ENCODE data around the gene JADE2.
A peak's percentile ranks its signal among the peaks of the same experiment; 100 is the strongest.

The JADE2 gene

DNA sequence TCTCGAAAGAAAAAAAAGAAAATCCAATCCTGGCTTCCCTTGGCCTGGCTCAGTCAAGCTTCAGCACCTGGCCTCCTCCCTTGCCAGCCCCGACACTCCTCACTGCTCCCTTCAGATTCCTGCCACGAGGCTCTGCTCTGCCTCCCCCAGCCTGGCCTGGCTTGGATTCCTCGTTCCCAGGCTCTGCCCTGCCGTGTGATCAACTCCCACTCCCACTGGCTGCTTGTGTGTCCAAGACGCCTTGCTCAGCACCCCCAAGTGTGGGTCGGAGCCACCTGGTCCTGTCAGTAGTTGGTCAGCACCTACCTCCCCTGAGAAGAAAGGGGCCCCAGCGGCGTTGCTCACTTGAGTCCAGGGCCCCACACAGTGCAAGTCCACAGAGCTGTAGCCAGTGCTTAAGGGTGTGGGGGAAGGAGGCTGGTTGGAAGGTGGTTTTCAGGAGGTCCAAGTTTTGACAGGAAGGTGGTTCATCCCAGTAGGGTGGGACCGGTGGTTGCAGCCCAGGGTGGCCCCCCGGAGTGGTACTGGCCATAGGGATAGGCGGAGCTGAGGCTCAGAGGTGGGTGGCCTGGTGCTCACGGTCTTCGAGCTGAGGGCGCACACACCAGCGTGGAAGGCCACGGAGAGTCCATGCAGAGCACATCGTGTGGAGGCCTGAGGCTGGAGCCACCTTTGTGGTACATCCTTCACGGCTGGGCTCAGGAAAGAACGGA is 46.4 kb downstream of the JADE2 start:
- no peak for DNase-seq

DNA sequence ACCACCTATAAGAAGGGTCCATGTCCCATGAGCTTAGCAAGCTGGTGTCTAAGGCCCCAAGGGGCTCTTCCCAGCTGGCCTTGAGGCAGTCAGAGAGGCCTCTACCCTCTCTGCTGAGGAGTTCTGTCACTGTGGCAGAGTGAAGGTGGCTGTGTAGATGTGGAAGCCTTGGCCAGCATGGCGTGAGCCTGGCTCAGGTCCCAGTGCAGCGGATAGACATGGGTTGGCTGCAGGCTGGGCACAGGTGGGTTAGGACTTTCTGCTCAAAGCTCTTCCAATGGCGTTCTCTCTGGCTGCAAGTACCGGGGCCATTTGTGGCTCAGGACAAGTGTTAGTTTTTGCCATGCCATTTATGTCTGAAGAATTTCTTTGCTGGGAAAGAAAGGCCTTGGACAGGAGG is 47.3 kb downstream of the JADE2 start:
- no peak for DNase-seq

DNA sequence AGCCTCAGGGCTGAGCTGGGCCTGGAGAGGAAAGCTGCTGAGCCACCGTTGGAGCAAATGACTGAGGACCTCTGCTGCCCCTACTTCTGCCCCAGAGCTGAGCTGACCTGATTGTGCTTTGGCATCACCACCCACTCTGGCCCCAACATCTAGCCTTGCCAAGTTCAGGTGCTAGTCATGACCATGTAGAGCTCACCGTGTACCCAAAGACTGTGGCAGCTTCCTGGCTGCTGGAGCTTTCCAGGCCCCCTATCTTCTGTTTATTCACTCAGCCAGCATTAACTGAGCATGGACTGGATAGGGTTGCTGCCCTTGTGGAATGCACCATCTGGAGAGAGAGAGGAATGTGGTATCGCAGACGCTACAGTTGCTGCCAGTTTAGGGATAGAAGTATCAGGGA is 49.1 kb downstream of the JADE2 start:
- no peak for DNase-seq

DNA sequence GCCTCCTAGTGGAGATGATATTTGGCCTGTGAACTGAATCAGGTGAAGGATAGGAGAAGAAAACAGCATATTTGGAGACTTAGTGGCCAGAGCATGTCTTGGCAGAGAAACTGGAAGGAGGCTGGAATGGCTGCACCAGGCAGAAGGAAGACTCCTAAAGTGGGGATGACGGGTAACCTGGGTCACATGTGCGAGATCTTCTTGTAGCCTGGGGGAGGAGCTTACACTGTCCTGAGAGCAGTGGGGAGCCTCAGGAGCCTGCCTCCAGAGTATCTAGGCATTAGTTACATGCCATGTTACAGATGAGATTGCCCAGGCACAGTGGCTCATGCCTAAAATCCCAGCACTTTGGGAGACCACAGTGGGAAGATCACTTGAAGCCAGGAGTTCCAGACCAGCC is 49.8 kb downstream of the JADE2 start:
- DNase-seq = no peak

DNA sequence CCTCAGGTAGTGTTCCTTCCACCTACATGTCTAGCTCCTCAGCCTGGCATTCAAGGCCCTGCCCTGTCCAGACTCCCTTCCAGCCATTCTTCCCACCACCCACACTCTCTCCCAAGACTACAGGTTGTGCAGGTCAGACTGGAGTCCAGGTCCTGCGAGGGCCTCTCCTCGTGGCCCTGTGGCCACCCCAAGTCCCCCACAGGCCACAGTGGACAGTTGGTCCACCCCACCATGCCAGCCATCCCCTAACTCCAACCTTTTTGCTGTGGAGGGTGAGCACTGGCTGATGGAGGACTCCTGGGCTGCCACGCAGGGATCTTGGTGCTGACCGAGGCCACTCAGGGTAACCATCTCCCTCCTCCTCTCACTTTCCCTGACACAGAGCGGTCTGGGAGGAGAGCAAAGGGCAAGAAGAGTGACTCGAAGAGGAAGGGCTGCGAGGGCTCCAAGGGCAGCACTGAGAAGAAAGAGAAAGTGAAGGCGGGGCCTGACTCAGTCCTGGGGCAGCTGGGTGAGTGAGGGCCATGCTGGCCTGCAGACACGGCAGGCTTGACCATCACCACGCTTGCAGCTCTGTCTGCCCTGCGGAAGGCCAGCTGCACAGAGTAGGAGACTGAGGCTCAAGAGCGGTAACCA is 51.0 kb downstream of the JADE2 start:
- DNase-seq = no peak

DNA sequence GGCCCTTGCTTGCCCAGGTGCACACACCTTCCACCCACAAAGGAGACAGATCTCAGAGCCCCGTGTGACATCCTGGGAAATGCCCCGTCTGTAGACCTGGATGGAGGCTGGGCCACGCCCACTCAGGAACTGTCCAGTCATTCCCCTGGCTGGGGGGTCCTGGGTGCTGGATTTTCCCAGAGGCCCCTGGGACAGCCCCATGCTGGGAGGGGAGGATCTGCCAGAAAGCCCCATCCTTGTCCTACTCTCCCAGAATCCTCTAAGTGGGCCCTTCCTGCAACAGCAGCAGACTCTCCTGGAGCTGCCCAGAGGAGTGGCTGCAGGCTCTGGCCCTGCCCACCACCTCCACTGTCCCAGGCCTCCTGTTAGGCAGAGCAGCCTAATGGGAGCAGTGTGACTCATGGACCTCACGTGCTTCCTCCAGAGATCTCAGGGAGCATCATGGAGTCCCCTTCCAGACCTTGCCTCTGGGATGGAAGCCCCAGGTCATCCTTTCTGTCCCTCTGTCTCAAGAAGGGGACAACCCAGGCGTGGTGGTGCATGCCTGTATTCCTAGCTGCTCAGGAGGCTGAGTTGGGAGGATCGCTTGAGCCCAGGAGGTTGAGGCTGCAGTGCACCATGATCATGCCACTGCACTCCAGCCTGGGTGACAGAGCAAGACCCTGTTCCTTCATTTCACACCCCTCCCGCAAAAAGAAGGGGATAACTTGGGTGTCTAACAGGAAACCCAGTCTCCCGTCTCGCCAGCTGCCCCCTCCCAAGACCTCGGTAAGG is 51.7 kb downstream of the JADE2 start:
- no peak for DNase-seq

DNA sequence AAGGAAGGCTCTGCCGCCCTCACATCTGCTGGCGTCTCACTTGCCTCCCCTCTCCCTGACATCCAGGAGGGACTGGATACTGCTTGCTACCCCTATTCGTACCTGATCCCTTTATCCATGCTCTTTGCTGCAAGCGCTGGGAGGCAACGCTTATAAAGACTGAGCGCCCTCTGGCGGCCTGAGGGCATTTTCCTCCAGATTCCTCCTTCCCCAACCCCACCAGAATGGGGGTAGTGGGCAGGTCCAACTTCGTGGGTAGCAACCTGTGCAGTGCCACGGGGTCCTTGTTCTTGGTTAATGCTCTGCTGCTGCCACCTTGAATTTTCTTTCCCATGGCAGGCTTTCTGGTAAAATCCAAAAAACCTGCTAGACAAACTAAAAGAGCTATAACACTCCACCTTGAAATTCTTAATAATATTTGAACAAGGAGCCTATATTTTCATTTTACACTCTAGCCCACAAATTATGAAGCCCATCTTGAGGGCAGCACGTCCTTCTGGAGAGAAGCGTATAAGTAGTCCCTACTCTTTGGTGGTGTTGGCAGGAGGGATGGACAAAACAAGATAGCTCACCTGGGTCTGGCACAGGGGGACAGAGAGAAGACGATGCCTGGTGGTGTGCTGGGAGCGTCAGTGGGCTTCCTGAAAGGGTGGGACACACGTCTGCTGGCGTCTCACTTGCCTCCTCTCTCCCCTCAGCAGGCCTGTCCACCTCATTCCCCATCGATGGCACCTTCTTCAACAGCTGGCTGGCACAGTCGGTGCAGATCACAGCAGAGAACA is 52.5 kb downstream of the JADE2 start:
- DNase-seq = peak; percentile 29 to 73 (median 68)

DNA sequence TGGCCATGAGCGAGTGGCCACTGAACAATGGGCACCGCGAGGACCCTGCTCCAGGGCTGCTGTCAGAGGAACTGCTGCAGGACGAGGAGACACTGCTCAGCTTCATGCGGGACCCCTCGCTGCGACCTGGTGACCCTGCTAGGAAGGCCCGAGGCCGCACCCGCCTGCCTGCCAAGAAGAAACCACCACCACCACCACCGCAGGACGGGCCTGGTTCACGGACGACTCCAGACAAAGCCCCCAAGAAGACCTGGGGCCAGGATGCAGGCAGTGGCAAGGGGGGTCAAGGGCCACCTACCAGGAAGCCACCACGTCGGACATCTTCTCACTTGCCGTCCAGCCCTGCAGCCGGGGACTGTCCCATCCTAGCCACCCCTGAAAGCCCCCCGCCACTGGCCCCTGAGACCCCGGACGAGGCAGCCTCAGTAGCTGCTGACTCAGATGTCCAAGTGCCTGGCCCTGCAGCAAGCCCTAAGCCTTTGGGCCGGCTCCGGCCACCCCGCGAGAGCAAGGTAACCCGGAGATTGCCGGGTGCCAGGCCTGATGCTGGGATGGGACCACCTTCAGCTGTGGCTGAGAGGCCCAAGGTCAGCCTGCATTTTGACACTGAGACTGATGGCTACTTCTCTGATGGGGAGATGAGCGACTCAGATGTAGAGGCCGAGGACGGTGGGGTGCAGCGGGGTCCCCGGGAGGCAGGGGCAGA is 53.3 kb downstream of the JADE2 start:
- no peak for DNase-seq

DNA sequence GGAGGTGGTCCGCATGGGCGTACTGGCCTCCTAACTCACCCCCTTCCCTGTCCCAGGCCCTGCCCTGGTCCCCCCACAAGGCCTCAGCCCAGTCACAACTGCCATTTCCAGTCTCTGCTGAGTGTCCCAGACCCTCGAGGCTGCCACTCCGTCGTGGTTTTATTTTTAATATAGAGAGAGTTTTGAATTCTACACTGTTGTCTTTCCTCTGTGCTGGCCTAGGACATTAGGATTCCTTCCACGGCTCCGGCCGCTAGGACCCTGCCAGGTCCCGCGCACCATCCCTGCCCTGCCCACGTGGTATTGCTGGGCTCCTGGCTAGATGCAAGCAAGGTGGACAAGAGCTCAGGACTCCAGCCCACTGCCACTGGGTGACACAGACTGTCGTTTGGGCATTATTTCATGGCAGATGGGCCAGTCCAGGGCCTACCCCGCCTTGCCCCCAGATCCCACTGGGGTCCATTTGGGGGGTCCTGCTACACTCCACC is 53.9 kb downstream of the JADE2 start:
- DNase-seq = no peak

DNA sequence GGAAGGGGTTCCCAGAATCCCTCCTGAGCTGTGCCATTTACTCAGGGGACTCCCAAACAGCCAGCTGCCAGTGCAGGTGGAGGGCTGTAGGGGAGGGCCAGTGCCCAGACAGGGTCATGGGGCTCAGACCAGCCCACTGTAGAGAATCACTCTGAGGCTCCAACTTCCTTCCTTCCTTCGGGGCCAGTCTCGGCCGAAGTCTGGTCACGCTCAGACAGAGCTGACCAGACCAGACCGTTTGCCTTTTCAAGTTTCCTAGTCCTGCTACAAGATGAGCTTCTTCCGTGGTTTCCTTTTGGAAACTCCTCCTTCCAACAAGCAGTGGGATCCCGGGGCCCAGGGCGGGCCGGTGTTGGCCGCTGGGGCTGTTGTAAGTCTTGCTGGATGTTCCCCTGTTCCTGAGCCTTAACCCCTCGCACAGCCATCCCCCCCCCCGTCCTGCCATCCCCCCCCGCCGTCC is 54.6 kb downstream of the JADE2 start:
- no peak for DNase-seq

DNA sequence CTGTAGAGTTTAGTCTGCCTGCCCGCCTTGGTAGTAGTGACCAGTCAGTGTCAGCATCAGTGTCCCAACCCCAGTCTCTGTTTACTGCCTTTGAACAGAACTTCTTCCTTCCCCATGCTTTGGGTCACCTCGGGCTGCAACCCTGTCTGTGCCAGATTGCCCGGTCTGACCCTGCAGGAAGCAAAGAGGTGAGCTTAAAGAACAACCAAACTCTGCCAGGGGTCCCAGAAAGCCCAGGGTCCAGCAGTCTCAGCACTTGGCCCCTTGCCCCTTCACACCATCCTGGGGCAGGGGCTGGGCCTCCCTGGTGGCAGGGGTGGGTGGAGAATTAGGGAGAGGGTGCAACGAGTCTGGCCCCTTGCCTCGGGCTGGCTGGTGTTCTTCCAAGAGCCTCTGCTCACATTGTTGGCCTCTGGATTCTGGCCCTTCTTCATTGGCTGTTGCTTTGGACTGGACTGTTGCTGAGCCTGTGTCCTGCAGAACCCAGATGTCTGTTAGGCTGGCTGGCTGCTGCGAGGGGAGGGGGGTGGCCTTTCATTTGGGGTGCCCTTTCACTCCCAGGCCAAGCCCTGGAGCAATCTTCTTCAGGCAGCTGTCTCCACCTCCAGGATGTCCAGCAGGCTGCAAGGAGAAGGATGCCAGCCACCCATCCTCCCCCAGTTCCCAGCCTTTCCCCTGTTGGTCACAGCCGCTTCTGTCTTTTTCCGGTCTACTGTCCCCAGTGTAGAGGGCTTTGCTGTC is 55.9 kb downstream of the JADE2 start:
- DNase-seq = no peak

DNA sequence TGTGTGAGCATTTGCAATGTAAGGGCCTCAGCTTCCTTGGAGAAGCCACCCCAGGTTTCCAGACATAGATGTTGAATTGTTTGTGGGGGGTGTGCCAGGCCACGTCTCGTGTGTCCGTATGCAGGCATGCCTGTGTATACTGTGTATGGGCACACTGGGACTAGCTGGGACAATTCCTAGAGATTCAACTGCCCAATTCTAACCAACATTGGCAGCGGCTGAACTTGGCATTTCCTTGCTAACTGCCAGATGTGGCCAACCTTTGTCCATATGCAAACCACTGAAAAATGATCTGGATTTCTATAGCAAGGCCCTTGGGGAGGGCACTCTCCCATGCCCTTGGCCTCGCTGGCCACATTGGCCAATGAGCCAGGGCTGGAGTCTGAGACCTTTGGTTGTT is 56.8 kb downstream of the JADE2 start:
- no peak for DNase-seq

DNA sequence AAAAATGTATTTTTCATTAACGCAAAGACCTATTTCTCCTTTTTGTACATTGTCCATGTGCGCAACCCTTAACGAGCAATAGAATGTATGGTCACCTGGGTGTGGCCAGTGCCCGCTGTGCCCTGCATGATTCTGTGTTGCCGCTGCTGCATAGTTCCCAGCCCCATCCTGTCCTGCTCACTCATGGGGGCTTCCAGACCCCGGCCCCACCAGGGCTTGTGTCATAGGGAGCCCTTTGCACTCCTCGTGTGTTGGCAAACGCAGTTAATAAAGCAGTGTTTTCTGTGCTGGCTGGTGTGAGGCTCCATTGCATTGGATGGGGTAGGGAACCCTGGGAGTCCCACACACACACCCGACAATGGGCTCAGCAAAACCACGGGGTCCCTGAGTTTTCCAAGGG is 57.5 kb downstream of the JADE2 start:
- DNase-seq = no peak

DNA sequence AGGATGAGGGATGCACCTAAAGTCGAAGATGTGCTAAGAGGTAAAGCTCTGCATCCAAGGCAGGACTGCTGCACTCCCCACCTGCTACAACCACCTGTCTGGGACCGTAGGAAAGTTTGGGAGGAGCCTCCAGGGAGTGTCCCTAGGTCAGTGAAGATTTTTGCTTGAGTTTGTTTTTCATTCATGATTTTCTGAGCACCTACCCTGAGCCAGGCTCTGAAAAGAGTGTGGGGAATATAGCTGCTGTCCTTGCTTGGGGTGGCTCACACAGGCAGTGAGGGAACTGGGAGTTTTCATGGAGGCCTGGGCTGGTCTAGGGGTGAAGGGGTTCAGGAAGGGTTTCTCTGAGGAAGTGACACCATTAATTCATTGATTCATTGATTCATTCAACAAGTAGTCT is 58.3 kb downstream of the JADE2 start:
- no peak for DNase-seq

DNA sequence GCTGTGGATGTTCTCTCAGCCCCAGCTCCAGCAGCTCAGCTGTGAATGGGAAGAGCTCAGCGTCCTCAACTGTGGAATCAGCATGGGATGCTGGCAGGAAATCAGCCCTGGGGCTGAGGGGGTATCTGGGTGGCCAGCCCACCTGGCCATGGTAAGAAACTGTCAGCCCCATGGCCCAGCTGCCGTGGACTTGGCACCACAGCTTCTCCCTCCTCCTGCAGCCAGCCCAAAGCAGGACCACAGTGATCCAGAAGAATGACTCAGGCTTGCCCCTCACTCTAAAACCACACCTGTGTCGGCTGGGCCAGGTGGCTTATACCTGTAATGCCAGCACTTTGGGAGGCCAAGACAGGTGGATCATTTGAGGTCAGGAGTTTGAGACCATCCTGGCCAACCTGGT is 59.2 kb downstream of the JADE2 start:
- DNase-seq = no peak

DNA sequence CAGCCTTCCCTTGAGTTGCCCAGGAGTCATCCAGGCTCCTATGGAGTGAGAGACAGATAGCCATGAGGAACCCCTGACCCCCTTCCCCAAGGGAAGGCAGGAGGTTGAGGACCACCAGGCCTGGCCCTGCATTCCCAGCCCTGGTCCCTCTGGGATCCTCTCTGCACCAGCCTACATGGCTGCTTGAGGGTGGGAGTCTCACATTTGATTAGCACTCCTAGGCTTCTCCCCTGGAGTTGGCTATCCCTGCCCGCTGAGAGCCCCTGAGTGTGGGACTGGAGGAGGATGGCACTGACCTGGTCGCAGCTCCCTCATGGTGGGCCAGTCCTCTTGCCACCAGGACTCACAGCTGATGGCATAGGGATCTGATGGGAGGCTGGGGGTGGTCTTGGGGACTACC is 60.5 kb downstream of the JADE2 start:
- no peak for DNase-seq

DNA sequence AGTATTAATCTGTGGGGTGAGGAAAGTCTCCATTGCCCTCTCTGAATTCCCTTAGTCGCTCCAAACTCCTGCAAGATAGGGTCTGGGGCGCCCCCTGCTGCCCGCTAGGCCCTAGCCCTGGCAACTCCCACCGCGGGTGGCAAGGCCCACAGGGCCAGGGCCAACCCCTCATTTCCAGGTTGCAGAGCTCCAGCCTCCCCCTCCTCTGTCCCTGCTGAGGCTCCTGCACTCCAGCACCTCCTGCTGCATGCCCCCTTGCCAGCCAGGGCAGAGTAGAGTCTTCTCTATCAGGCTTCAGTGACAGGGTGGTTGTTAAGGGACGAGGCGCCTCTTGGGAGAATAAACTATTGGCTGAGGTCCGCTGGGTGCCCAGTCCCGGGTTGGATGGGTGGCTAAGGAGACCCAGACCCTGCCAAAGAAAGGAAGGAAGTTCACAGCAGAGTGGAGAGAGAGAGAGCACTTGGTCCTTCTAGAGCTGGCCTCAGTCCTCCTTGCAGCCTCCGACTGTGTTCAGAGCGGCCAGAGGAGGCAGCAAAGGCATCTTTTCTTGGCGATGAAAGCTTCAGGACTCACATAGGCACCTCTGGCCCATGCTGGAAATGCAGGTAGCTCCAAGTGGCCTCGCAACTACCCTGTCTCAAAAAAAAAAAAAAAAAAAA is 61.5 kb downstream of the JADE2 start:
- DNase-seq = peak; percentile 54 to 77 (median 69)

DNA sequence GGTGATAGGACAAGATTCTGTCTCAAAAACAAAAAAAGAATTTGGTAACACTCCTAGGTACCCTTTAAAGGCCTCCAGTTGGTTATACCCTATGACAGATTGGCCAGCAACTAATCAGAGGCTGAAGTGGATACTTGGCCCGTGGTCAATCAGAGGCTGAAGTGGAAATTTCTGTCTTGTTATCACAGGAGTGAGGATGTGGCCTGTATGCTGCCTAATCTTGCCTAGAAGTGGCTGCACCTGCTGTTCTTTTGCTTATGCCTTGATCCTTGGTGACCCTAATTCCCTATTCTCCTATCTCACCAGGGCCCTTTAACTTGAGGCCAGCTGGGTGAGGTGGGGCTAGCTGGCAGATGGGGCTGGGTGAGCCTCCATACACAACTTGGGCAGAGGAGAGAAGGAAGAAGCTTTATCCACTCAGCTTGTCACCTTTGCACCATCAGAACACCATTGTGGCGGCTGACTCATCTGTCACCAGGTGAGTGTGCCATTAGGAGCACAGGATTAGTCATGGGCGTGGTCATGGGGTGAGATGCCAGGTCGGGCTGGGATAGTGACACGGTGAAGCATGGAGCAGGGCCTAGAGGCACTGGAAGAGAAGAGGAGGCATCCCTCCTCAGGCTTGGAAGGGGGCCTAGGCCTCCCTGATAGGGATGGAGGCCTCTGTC is 65.7 kb downstream of the JADE2 start:
- no peak for DNase-seq

DNA sequence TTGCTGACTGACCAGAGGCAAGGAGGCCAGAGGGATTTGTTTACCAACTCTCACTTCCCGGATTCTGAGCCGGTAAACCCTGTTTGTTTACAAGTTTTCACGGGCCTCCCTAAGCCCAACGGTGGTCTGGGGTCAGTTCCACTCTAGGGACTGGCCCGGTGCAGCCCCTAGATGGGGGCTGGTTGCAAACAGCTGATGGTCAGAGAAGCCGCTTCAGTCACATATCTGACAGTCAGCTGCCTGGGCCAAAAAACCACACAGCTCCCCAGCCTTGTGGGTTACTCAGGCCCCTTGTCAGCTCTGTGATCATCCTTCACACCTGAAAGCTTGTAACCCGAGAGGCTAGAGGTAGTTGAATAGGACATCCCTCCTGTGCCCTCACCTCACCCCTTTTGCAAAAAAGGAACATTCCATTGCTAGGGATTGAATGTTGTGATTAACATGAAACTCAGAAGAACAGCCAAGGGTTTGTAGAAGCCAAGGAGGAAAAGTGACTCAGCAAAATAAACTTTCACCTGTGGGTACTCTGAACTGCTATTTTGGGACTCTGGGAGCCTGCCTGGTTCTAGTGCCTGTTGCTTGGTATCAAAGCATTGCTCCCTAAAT is 66.8 kb downstream of the JADE2 start:
- DNase-seq = no peak

DNA sequence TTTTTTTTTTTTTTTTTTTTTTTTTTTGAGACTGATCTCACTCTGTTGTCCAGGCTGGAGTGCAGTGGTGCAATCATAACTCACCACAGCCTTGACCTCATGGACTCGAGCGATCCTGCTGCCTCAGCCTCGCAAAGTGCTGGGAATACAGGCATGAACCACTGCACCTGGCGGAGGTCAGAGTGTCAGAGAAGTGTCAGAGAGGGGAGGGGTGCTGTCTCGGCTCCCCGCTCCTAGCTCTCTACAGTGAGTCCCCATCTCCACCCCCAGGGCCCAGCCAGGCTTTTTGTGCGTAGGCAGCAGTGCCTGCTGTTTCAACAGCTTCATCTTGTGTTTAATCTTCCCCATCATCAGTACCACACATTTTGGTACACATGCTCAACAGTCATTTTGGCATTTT is 68.9 kb downstream of the JADE2 start:
- no peak for DNase-seq

Data from stimulated activated naive CD4-positive, alpha-beta T cell (primary cell).